Epithelial cell of esophagus (primary cell): Measurements from ENCODE around the gene PMFBP1.

Experiments used
- DNase-seq: peaks from one replicate; pipeline ENCODE4 v3.0.0; 2010; ENCODE audit warnings: low read depth
- H3K4me3 ChIP-seq: 2 replicates; pipeline ENCODE4 v1.5.1; 2011; ENCODE audit warnings: mild to moderate bottlenecking, low read length, control low read depth
- CTCF ChIP-seq: IDR thresholded peaks from 2 replicates; pipeline ENCODE4 v1.5.1; 2011; ENCODE audit warnings: low read depth, mild to moderate bottlenecking, low read length, control low read depth, inconsistent platforms; ENCODE audit not compliant: insufficient read depth; ENCODE audit errors: missing control alignments

The PMFBP1 gene

GRCh38 chr16:72109966-72110530 lies 61.9 kb downstream of the PMFBP1 start:
- H3K4me3 ChIP-seq = no peak overlapping the region
- DNase-seq = no peak
- no peak for TF ChIP-seq CTCF

GRCh38 chr16:72109300-72109699 lies 62.7 kb downstream of the PMFBP1 start:
- no peak overlapping the region for H3K4me3 ChIP-seq

DNA sequence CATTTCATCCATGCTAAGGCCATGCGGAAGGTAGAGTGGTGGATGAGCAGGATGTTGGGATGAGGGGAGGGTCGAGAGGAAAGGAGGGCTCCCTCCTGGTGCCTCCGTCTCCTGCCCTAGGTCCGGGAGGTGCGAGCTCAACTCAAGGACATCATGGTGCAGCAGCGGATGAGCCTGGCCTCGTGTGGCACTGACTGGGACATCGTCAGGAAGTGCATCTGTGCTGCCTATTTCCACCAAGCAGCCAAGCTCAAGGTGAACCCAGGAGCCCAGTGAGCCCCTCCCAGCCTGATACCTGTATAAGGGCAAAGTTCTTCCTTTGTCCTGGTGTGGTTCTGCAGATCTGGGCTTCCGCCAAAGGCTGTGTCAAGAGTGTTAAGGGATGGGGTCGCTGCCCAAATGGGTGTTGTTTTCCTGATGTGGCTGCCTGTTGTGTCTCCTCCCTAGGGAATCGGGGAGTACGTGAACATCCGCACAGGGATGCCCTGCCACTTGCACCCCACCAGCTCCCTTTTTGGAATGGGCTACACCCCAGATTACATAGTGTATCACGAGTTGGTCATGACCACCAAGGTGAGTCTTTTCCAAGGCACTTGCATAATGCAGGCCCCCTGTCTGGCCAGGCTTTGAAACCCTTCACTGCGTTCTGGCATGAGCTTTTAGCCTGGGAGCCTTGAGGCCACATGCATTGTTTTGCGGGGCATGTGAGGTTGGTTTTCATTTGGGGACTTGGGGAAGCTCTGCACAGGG lies 63.4 kb downstream of the PMFBP1 start:
- TF ChIP-seq CTCF = no peak
- no peak for DNase-seq
- H3K4me3 ChIP-seq = no peak overlapping the region

More at GRCh38 chr16:72109300-72109699, 62.7 kb downstream of the PMFBP1 start:
- no peak for TF ChIP-seq CTCF
- no peak for DNase-seq

GRCh38 chr16:72107371-72107770 lies 64.6 kb downstream of the PMFBP1 start:
- DNase-seq = no peak
- H3K4me3 ChIP-seq = no peak overlapping the region
- TF ChIP-seq CTCF = no peak

- no peak overlapping the region for H3K4me3 ChIP-seq
- TF ChIP-seq CTCF = no peak
- no peak for DNase-seq
Observed at GRCh38 chr16:72105978-72106377, 66.0 kb downstream of the PMFBP1 start.

DNA sequence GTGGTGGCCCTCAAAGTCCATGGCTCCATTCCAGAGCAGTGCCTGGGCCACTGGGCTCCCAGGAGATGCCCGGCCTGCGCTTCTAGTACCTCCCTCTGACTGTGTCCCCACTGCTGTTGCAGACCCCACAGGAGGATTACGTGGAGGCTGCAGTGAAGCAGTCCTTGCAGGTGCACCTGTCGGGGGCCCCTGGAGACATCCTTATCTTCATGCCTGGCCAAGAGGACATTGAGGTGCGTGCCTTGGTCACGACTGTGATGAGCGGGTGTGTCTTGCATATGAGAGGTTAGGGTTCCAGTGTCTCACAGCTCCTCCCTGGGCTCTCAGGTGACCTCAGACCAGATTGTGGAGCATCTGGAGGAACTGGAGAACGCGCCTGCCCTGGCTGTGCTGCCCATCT lies 67.0 kb downstream of the PMFBP1 start:
- H3K4me3 ChIP-seq = no peak overlapping the region
- TF ChIP-seq CTCF = no peak
- no peak for DNase-seq

DNA sequence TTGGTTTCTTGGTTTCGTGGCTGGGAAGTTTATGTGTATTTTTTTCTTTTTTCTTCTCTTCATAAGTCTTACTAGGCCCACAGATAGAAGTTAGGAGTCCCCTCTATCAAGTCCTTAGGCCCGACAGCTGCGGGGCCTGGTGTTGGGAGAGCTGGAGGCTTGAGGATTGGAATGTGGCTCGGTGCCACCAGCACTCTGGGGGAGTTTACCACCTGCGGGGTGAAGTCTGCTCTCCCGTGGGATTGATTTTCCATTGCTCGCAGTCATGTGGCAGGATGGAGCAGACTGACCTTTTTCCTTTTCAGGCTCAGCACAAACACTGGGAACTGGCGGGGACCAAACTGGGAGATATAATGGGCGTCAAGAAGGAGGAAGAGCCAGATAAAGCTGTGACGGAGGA lies 70.8 kb downstream of the PMFBP1 start:
- H3K4me3 ChIP-seq = no peak overlapping the region
- no peak for DNase-seq
- no peak for TF ChIP-seq CTCF
